ENCODE results near the gene OCA2.
"Not testable (repeated sequence)": the region's sequence is repeated elsewhere in the genome, so short reads cannot be mapped to it uniquely, and the experiment has no call there.

OCA2 gene

DNA sequence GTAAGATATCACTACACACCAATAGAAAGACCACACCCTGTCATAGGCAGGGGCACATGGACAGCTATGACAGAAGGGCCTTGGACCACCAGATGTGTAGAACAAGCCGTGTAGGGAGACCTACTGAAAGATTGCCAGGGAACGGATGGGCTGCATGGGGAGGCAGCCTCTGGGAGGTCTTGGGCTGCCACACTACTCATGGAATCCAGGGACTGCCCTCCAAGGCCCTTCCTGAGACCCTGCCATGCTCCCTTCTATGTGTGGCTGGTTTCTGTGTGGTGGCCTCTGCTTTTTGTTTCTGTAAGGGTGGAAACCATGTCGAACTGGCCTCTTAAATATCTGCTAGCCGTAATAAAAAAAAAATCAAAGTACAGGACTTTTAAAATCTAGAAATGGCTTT lies 86.9 kb downstream of the OCA2 start:
- FAIRE-seq (no peak), DNase-seq (ENCODE audit: insufficient read length, low spot score) (no peak)
- TF ChIP-seq POLR2A (IDR thresholded peaks at IDR 0.05; ENCODE audit: low read depth, low read length) = no peak

DNA sequence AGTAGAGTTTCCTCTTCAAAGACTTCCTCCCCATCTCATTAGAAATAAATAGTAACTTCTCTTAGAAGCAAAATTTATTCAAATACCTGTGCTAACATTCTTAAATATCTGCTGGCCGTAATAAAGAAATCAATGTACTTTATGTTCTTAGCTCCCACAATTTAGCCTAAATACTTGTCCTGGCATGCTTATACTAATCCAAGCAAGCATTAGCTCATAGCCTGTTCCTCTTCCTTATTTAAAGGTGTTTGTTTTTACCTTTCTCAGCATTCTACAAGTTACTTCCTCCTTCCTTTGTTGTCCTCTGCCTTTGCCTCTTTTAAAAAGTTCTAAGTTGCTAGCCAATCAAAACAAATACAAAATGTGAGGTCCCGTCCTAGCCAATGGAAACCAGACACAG lies 90.9 kb downstream of the OCA2 start:
- FAIRE-seq; DNase-seq (ENCODE audit: insufficient read length, low spot score): not testable (repeated sequence)

DNA sequence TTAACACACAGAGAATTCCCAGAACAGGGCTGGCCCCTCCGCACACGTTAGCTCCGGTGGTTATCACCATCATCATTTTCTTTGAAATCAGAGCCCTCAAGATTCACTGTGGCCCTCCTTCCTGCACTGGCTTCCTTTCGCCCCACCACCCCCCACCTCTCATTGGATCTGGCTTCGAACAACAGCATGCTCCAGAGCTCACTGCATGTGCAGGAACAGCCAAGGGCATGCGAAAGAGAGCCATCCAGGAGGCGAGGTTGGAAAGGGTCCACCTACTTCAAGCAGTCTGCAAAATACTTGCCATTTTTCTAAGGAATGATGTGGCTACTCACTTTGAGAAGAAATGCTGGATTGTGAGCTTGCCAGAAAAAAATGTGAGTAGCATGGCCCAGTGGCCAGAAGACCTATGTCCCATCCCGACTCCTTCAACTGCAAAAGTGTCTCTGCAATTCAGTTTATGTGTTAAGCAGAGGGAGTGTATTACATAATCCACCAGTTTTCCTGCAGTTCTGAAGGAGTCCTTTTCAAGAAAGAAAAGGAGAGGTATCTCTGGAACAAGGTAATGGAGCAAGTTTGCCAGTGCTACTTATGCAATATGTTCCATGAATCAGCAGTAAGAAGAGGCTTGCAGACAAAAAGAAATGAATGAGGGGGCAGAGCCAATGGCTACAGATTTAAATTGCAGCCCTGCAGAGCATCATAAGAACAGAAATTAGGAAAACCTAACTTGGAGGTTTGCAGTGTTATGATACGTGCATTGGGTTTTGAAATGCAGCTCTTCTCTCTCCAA lies 92.8 kb downstream of the OCA2 start:
- FAIRE-seq (no peak), DNase-seq (ENCODE audit: insufficient read length, low spot score) (no peak)
- TF ChIP-seq POLR2A (IDR thresholded peaks at IDR 0.05; ENCODE audit: low read depth, low read length) = no peak

DNA sequence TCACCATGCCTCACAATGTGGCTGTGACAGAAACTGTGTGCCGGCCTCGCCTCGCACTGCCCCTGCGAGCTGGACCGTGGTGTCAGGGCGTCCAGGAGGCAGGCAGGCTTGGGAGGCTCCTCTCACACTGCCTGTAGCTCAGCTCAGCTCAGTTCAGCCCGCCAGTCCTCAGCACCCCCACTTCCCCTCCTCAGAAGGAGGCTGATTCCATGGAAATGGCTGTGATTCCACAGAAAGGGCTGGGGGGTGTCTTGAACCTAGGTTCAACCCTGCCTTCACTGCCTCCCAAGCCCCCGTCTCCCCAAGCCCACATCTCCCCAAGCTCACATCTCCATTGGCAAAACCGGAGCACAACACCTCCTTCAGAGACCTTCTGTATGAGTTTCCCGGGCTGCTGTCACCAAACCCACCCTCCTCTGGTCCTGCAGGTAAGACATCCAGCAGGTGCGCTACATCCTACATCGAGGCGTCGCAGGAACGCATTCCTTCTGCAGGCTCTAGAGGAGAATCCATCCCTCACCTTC lies 94.0 kb downstream of the OCA2 start:
- no peak for TF ChIP-seq POLR2A (IDR thresholded peaks at IDR 0.05; ENCODE audit: low read depth, low read length)
- FAIRE-seq (no peak), DNase-seq (ENCODE audit: insufficient read length, low spot score) (no peak)

DNA sequence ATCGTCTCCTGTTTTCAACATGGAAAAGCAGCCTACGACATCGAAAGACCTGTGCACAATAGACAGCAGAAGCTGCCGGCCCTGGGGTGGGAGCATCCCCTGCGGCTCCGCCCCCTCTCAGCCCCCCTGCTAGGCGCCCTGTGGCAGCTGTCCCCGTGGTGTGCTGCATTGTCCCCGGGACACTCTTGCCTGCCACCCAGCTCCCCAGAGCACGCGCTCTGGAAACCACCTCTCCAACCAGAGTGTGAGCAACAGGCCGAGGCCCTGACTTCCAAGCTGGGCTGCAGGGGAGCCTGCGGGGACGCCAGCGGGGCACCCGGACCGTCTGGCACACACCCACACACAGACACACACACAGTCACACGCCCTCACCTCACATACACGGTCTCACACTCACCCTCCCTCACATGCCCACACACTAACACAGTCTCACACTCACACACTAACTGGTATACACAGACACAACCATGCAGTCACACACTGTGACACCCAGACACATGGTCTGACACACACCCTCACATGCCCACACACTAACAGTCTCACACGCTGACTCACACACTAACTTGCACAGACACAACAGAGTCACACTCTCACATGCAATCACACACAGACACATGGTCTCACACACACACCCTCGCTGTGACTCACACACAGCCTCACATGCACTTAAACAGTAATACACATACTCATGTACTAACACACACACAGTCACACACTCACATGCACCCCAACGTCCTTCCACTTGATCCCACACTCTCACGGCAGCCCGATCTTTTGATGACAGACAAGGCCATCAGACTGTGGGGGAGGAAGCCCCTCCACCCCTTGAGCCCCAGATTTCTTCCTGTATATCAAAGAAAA lies 94.7 kb downstream of the OCA2 start:
- TF ChIP-seq POLR2A (IDR thresholded peaks at IDR 0.05; ENCODE audit: low read depth, low read length) = no peak
- FAIRE-seq = no peak
- no peak for DNase-seq (ENCODE audit: insufficient read length, low spot score)

DNA sequence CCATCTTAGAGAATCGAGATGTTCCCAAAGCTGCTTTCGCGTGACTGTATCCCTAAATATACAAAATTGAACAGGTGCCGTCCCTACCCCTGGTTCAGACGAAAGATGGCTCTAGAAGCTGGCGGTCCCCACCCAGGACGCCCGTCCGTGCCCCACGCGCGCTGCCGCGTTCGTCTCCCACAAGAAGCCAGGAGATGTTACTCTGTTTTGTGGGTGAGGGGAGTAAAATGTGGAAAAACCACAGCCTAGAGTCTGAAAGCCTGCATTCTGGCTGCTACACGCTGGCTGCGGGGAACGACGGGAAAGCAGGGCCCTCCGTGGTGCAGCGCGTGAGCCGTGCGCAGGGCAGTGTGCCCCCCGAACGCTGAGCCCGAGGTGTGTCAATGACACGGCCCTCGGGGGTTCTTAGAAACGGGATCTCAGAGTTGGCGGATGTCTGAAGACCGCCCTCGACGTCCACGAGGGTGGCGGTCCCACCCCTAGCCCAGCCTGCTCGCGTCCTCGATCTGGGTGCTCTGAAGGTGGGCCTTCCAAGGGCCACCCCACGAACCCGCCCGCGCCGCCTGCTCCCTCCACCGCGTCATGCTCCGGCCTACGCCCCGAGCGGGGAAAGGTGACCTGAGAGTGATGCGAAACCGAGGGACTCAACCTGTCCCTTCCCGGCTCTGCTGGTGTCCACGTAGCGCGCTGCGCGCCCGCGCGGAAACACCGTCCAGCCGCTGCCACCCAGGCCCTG lies 95.6 kb downstream of the OCA2 start:
- FAIRE-seq (no peak), DNase-seq (ENCODE audit: insufficient read length, low spot score) (no peak)
- TF ChIP-seq POLR2A (IDR thresholded peaks at IDR 0.05; ENCODE audit: low read depth, low read length) = no peak

DNA sequence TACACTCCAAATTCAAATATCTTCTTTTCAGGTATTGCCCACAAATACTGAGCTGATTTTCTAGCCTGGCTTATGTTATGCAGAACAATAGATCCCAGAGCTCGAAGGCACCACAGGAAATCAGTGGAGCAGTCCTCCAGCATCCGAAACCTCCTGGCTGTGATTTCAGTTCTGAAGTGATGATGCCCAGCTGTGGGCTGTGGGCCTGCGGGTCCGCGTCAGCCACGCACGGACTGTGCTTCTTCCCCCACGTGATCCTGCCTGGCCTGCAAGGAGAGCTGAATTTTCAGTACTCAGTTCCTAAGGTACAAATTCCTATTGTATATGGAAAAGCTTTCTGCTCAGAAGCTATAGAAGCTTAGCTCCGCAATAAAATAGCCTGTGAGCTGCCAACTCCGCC lies 96.2 kb downstream of the OCA2 start:
- no peak for TF ChIP-seq POLR2A (IDR thresholded peaks at IDR 0.05; ENCODE audit: low read depth, low read length)
- FAIRE-seq = no peak
- no peak for DNase-seq (ENCODE audit: insufficient read length, low spot score)

DNA sequence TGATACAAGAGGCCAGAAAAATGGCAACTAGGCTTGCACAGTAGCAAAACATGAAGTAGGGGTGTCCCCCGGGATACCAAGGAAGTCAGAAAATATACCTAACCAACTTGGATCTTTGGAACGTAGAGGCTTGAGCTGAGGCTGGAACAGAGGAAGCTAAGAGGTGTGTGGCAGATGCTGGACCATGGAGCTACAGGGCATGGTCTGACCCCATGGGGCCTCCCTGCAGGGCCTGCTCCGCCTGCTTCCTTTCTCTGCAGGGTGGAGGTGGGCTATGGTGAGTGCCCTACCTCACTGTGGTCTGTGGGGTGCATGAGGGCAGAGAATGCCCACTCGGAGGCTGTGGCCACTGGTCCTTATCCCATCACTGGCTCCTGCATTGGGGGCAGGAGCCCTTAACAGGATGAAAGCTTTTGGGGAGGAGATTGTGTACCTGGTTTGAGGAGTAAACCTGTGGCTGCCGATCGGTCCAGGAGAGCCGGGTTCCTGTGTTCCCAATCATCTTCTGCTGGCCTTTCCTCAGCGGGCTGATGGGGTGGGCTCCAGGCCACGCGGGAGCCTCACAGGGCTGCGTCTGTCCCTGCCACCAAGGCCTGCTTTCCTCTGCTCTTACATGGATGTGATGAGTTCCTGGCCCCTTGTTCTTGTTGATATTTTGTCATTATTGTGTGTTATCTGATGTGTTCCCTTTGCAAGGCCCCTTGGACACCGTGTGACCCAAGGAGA lies 96.8 kb downstream of the OCA2 start:
- no peak for DNase-seq (ENCODE audit: insufficient read length, low spot score)
- no peak for FAIRE-seq
- no peak for TF ChIP-seq POLR2A (IDR thresholded peaks at IDR 0.05; ENCODE audit: low read depth, low read length)

DNA sequence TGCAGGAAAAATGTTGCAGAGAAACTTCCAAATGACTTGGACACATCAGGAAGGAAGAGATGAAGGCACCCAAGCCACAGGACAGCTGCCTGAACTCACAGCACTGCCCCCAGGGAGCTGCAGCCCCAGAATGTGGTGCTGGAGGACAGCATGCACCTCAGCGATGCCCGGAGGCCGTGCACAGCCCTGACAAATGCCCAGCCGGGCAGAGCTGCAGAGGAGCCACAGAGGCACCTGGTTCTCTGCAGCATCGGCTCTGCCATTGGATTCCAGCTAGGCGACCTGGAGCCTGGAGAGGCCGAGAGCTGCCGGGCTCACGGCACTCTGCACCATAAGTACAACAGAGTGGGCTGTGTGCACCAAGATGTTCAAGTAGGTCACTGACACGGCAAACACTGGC lies 97.5 kb downstream of the OCA2 start:
- no peak for FAIRE-seq
- no peak for TF ChIP-seq POLR2A (IDR thresholded peaks at IDR 0.05; ENCODE audit: low read depth, low read length)
- DNase-seq (ENCODE audit: insufficient read length, low spot score) = no peak

DNA sequence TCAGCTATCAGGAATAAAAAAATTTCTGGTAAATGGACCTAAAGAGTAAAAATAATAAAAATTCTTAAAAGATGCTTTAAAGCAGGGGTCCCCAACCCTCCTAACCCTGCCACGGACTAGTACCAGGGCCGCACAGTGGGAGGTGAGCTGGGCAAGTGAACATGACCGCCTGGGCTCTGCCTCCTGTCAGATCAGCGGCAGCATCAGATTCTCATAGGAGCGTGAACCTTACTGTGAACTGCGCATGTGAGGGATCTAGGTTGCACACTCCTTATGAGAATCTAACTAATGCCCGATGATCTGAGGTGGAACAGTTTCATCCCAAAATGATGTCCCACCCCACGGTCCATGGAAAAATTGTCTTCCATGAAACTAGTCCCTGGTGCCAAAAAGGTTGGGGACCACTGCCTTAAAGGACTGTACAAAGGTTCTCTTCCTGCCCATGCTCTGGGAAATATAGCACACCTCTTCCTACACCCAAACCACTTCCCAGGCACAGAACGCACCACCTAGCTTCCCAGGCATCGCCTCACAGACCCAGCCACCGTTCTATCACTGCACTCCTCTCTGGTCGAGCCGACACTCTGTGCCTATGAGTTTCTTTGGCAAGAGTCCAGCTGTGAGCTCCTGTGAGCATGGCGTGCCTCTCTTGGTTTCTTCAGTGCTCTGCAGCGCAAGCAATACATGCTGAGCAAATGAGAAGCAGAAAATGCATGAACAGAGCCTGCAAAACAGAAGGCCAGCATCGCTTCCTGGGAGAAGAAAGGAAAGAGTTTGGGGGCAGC lies 104.9 kb downstream of the OCA2 start:
- FAIRE-seq (no peak), DNase-seq (ENCODE audit: insufficient read length, low spot score) (no peak)
- no peak for TF ChIP-seq POLR2A (IDR thresholded peaks at IDR 0.05; ENCODE audit: low read depth, low read length)

DNA sequence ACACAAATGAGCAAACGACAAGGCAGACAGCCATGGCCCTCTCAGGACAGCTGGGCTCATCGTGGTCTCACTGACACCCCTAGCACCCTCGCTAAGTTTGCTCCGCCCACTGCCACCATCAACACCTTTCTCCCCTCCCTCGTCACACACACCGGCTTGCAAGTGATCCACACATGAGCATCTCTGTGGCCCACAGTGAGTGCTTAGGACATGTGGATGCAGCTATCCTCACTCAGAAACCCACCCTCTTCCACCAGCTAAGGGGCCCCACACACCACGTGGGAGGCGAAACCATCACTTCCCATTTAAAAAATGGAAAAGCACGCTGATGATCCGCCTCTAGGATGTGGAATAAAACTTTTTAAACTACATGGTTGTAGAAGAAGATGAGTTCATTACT lies 105.6 kb downstream of the OCA2 start:
- no peak for TF ChIP-seq POLR2A (IDR thresholded peaks at IDR 0.05; ENCODE audit: low read depth, low read length)
- FAIRE-seq (no peak), DNase-seq (ENCODE audit: insufficient read length, low spot score) (no peak)

DNA sequence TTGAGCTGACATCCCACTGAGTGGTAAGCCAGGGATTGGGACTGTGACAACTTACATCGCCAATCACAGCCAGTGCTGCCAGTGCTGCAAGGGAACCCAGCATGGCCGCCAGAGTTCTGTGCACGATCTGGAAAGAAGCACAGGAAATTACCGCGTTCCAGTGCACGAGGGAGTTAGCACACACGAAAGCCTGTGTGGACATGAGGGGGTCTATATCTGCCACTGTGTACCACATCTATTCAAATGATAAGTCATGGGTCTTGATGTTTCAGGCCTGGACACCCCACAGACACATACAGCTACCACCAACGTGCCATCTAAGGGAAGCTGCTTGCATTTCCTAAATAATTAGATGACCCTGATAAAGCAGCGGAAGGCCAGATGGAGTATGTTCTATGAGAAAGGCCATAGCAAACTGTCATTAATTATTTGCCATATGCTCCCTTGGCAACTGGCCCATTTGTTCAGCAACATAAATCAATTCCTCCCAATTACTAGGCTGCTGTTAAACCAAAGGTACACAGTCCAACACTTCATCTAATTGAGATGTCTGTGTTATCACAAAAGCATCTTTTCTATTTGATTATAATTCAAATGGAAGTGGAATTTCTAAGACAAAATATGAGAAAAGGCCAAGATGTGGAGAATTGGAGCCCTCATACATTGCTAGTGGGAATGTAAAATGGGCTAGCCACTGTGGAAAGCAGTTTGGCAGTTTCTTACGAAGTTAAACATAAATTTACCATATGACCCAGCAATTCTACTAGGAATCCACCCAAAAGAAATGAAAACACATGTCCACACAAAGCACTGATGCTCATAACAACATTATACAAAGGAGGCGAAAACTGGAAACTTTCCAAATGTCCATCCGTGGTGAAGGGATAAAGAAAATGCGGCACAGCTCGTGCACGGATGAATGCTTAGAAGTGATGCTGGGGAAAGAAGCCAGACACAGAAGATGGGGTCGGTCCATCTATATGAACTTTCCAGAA lies 108.3 kb downstream of the OCA2 start:
- no peak for FAIRE-seq
- DNase-seq (ENCODE audit: insufficient read length, low spot score) = no peak
- TF ChIP-seq POLR2A (IDR thresholded peaks at IDR 0.05; ENCODE audit: low read depth, low read length) = no peak

All from H54 (cell line).